NCI-H187 treated with DMSO at 0.1 percent for 48 hours (cell line): ENCODE measurements around the gene PAK5.

Source experiments
- DNase-seq: peaks from one replicate; lab custom pipeline; 2025; lab: John Stamatoyannopoulos, UW

Gene PAK5

GRCh38 chr20:9838378-9839295, at the start of gene PAK5:
TSS of gene PAK5 (minus strand) at chr20:9839076. CDS start at chr20:9644328, 194,748 bp downstream.
- peak; percentile 91 for DNase-seq

- no peak for DNase-seq
These were observed 48.8 kb upstream of the PAK5 start for GRCh38 chr20:9887706-9888105.

- DNase-seq: no peak
These were observed 47.4 kb upstream of the PAK5 start for GRCh38 chr20:9886227-9886626.

- DNase-seq: no peak
These were observed 45.8 kb upstream of the PAK5 start for GRCh38 chr20:9884666-9885065.

GRCh38 chr20:9884061-9884460, 45.2 kb upstream of the PAK5 start:
- DNase-seq: no peak

- no peak for DNase-seq
These were observed 39.1 kb upstream of the PAK5 start for GRCh38 chr20:9877932-9878495.

- DNase-seq: no peak
These were observed 28.5 kb upstream of the PAK5 start for GRCh38 chr20:9867196-9867980.

- no peak for DNase-seq
These were observed 13.7 kb upstream of the PAK5 start for GRCh38 chr20:9852566-9852965.

- no peak for DNase-seq
These were observed 750 bp upstream of the PAK5 start for GRCh38 chr20:9839626-9840025.

- no peak for DNase-seq
These were observed 870 bp downstream of the PAK5 start for GRCh38 chr20:9838035-9838377.

GRCh38 chr20:9837634-9838033, 1.2 kb downstream of the PAK5 start:
- no peak for DNase-seq

GRCh38 chr20:9835302-9835701, 3.6 kb downstream of the PAK5 start:
- DNase-seq: no peak

GRCh38 chr20:9831032-9831431, 7.8 kb downstream of the PAK5 start:
- DNase-seq: no peak

- no peak for DNase-seq
These were observed 9.0 kb downstream of the PAK5 start for GRCh38 chr20:9829835-9830234.

GRCh38 chr20:9817654-9818053, 21.2 kb downstream of the PAK5 start:
- DNase-seq: no peak

GRCh38 chr20:9815632-9816031, 23.2 kb downstream of the PAK5 start:
- no peak for DNase-seq

- DNase-seq: no peak
These were observed 28.1 kb downstream of the PAK5 start for GRCh38 chr20:9810738-9811137.

- DNase-seq: no peak
These were observed 29.6 kb downstream of the PAK5 start for GRCh38 chr20:9809271-9809670.

- DNase-seq: no peak
These were observed 30.7 kb downstream of the PAK5 start for GRCh38 chr20:9808166-9808565.

GRCh38 chr20:9807136-9807535, 31.7 kb downstream of the PAK5 start:
- DNase-seq: no peak

GRCh38 chr20:9800421-9800820, 38.5 kb downstream of the PAK5 start:
- no peak for DNase-seq

- DNase-seq: no peak
These were observed 44.0 kb downstream of the PAK5 start for GRCh38 chr20:9794831-9795230.

- DNase-seq: no peak
These were observed 46.2 kb downstream of the PAK5 start for GRCh38 chr20:9792674-9793073.
